ENCODE data around the gene ARL16.

The ARL16 gene

DNA sequence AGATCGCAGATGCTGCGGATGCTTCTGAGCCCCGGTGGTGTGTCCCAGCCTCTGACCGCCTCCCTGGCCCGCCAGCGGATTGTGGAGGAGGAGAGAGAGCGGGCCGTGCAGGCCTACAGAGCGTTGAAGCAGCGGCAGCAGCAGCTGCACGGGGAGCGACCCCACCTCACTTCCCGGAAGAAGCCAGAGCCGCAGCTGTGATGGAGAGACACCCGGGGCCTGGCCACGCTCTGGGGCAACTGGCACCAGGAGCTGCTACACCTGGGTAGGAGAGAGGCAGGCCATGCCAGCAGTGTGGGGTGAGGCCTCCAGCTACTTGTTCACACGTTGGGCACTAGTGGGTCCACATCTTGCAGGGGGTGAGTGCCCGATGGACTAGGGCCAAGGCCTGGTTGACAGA is 11.1 kb downstream of the ARL16 start:
- peaks cover 25% of the 10 kb centered on the region for H3K4me1 Mint-ChIP-seq
- DNase-seq (ENCODE audit: low spot score in 2 of 2) (no peak), ATAC-seq (no peak)
- H3K27ac Mint-ChIP-seq: no peak overlapping the region
- H3K4me3 Mint-ChIP-seq: no peak overlapping the region
- H3K9me3 Mint-ChIP-seq: no peaks in the 10 kb centered on the region
- peaks cover 85% of the 10 kb centered on the region for H3K36me3 Mint-ChIP-seq

GRCh38 chr17:81667754-81668153 is 15.8 kb downstream of the ARL16 start:
- peaks cover 32% of the 10 kb centered on the region for H3K4me1 Mint-ChIP-seq

DNA sequence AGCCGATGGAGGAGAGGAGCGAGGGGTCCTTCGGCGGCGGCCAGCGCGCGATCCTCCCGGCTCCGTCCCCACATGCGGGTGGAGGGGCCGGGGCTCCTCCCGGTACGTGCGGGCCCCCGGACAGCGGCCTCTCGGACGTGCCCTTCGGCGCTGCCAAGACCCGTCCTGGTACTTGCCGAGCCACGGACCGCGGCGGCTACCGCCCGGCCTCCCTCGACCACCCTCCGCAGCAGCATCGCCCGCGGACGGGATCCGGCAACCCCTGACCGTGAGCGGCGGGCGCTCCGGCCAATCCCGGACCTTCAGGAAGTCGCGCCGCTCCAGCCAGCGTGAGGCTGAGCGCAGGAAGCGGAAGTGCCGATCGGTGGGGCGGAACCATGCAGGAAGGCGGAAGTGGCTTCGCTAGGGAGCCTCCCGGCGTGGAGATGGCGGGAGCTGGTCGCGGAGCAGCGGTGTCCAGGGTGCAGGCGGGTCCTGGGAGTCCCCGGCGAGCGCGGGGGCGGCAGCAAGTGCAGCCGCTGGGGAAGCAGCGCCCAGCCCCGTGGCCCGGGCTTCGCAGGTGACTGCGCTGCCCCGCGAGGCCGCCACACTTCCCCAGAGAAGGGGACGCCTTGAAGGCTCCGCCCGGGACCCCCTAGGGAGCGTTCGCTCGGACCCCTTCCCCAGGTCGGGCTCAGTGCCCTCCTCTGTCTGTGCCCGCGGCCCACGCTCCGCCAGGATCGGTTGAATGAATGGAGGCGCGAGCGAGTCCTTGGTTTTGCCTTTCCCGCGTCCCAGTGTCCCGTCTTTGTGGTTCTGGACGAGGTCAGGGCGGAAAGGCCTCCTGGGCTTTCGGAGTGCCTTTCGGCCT is 17.0 kb downstream of the ARL16 start, which contains the start of the genes CCDC137 and OXLD1:
TSS of gene CCDC137 (plus strand) at position 396 of the 850 bp plus-strand sequence. CDS start at position 426, 30 bp downstream.
TSS of gene OXLD1 (minus strand) at position 264 of the 850 bp plus-strand sequence. CDS start at position 236, 28 bp downstream.
- Mint-ChIP-seq H3K4me3 (peak within 1 kb of the TSS; percentile 91), H3K36me3 (peaks cover 74% of the 10 kb centered on the region), H3K9me3 (no peaks in the 10 kb centered on the region), H3K27ac (peak within 1 kb of the TSS; percentile 96), H3K4me1 (peaks cover 32% of the 10 kb centered on the region)
- peak; percentile 95 for ATAC-seq
- peak; percentile 85 to 95 for DNase-seq (ENCODE audit: low spot score in 2 of 2)

More at GRCh38 chr17:81667754-81668153, 15.8 kb downstream of the ARL16 start:
- no peak for DNase-seq (ENCODE audit: low spot score in 2 of 2)
- no peak for ATAC-seq
- peaks cover 86% of the 10 kb centered on the region for H3K36me3 Mint-ChIP-seq
- H3K9me3 Mint-ChIP-seq: no peaks in the 10 kb centered on the region
- H3K27ac Mint-ChIP-seq: peak overlapping the region; percentile 96
- H3K4me3 Mint-ChIP-seq: peak overlapping the region; percentile 91

- peaks cover 32% of the 10 kb centered on the region for H3K4me1 Mint-ChIP-seq
- DNase-seq (ENCODE audit: low spot score in 2 of 2) (no peak), ATAC-seq (peak; percentile 37)
- H3K36me3 Mint-ChIP-seq: peaks cover 69% of the 10 kb centered on the region
- peak overlapping the region; percentile 96 for H3K27ac Mint-ChIP-seq
- H3K9me3 Mint-ChIP-seq: no peaks in the 10 kb centered on the region
- peak overlapping the region; percentile 91 for H3K4me3 Mint-ChIP-seq
Measured at GRCh38 chr17:81666092-81666341, 17.6 kb downstream of the ARL16 start.

DNA sequence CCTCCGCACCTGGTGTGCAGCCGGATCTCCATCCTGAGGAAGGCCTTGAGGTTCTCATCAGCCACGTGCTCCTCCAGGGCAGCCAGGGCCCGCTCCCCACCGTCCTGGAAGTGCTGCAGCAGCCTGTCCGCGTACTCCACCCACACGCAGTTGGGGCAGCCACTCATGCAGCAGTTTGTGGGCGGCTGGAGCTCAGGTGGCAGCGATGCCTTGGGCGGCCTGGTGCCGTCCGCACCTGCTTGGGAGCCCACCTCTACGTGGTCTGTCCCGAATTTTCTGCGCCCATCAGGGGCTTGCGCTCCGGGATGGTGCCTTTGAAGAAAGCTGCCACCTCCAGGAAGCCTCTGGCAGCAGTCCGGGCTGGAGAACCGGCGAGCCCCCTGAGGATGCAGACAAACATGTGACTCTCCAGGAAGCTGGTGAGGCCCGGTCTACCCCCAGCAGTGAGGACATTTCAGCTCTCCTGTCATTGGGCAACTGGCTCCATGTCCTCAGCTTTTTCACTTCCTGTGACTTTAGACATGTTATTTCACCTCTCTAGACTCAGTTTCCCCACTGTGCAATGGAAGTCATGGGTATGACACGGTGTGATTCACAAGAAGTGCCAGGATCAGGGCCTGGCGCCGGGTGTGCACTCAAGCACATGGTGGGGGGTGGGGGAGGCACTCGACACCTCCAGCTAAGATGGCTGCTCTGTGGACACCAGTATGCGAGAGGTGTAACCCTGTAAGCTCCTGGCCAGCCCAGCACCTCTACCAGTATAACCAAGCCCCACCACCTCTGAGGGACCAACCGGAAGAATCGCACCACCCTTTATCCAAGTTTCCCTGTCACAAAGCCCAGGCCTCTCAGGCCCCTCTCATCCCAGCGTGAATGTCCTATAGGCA is 18.1 kb downstream of the ARL16 start:
- peak; percentile 56 for ATAC-seq
- H3K9me3 Mint-ChIP-seq: no peaks in the 10 kb centered on the region
- peaks cover 63% of the 10 kb centered on the region for H3K36me3 Mint-ChIP-seq
- DNase-seq (ENCODE audit: low spot score in 2 of 2): peak; percentile 30 to 76
- peak overlapping the region; percentile 91 for H3K4me3 Mint-ChIP-seq
- peak overlapping the region; percentile 96 for H3K27ac Mint-ChIP-seq
- H3K4me1 Mint-ChIP-seq: peaks cover 32% of the 10 kb centered on the region

GRCh38 chr17:81664051-81664470 is 19.5 kb downstream of the ARL16 start:
- Mint-ChIP-seq H3K36me3 (peaks cover 49% of the 10 kb centered on the region), H3K4me1 (peaks cover 28% of the 10 kb centered on the region), H3K9me3 (no peaks in the 10 kb centered on the region), H3K27ac (peak overlapping the region; percentile 17), H3K4me3 (peak overlapping the region; percentile 91)
- ATAC-seq: no peak
- no peak for DNase-seq (ENCODE audit: low spot score in 2 of 2)

DNA sequence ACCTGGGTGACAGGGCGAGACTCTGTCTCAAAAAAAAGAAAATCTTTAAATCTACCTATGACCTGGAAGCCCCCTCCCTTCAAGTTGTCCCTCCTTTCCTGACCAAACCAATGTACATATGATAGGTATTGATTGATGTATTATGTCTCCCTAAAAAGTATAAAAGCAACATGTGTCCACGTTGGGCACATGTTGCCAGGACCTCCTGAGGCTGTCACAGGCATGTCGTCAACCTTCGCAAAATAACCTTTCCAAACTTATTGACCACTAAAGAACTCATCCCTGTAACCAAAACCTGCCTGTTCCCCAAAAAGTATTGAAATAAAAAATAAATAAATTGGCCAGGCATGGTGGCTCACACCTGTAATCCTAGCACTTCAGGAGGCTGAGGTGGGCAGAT is 21.6 kb downstream of the ARL16 start:
- no peak for ATAC-seq
- no peaks in the 10 kb centered on the region for H3K9me3 Mint-ChIP-seq
- H3K4me1 Mint-ChIP-seq: peaks cover 15% of the 10 kb centered on the region
- H3K36me3 Mint-ChIP-seq: peaks cover 29% of the 10 kb centered on the region
- H3K27ac Mint-ChIP-seq: no peak overlapping the region
- H3K4me3 Mint-ChIP-seq: no peak overlapping the region
- DNase-seq (ENCODE audit: low spot score in 2 of 2): no peak

DNA sequence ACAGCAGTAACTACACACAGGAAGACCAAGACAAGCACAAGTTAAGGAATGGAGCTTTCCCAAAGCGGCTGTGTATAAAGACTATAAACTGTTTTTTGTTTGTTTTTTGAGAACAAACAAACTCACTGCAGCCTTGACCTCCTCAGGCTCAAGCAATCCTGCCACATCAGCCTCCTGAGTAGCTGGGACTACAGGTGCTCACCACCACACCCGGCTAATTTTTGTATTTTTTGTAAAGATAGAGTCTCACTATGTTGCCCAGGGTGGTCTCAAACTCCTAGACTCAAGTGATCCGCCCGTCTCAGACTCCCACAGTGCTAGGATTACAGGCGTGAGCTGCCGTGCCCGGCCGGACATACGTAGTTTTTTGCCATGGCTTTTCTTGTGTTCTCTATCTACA is 23.2 kb downstream of the ARL16 start:
- H3K4me3 Mint-ChIP-seq: no peak overlapping the region
- peaks cover 7% of the 10 kb centered on the region for H3K4me1 Mint-ChIP-seq
- no peaks in the 10 kb centered on the region for H3K9me3 Mint-ChIP-seq
- no peak for ATAC-seq
- peaks cover 16% of the 10 kb centered on the region for H3K36me3 Mint-ChIP-seq
- no peak for DNase-seq (ENCODE audit: low spot score in 2 of 2)
- no peak overlapping the region for H3K27ac Mint-ChIP-seq

- Mint-ChIP-seq H3K9me3 (no peaks in the 10 kb centered on the region), H3K36me3 (peaks cover 6% of the 10 kb centered on the region), H3K27ac (no peak overlapping the region), H3K4me1 (peaks cover 2% of the 10 kb centered on the region), H3K4me3 (no peak overlapping the region)
- no peak for DNase-seq (ENCODE audit: low spot score in 2 of 2)
- ATAC-seq: no peak
Measured at GRCh38 chr17:81659038-81659437, 24.6 kb downstream of the ARL16 start.

DNA sequence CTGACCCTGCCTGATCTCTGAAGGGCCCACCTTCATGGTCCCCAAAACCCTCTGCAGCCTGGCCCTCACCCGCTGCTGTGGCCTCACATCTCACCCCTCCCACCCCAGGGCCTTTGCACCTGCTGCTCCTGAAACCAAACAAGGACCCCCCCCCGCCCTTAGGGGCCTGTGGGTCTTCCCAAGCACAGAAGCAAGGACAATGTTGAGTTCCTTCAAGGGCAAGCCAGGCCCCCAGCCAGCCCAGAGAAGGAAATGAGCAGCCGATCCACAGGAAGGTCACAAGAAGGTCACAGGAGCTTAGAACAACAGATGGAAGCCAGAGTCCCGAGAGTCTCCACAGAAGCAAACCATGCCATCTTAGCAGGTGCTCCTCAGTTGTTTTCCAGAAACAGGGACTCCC is 26.8 kb downstream of the ARL16 start:
- peaks cover 12% of the 10 kb centered on the region for H3K4me1 Mint-ChIP-seq
- H3K9me3 Mint-ChIP-seq: no peaks in the 10 kb centered on the region
- H3K27ac Mint-ChIP-seq: no peak overlapping the region
- H3K4me3 Mint-ChIP-seq: no peak overlapping the region
- H3K36me3 Mint-ChIP-seq: peaks cover 6% of the 10 kb centered on the region
- no peak for ATAC-seq
- DNase-seq (ENCODE audit: low spot score in 2 of 2): no peak

GRCh38 chr17:81656118-81656743 is 27.4 kb downstream of the ARL16 start, which contains the start of gene PDE6G:
Gene PDE6G, minus strand, starts transcription at chr17:81656542. Its CDS starts 3,237 bp downstream, at chr17:81653305.
- Mint-ChIP-seq H3K36me3 (peaks cover 6% of the 10 kb centered on the region), H3K9me3 (no peaks in the 10 kb centered on the region), H3K27ac (no peak within 1 kb of the TSS), H3K4me3 (no peak within 1 kb of the TSS), H3K4me1 (peaks cover 12% of the 10 kb centered on the region)
- DNase-seq (ENCODE audit: low spot score in 2 of 2): no peak
- no peak for ATAC-seq

- H3K9me3 Mint-ChIP-seq: no peaks in the 10 kb centered on the region
- H3K27ac Mint-ChIP-seq: no peak overlapping the region
- no peak overlapping the region for H3K4me3 Mint-ChIP-seq
- no peak for ATAC-seq
- peaks cover 6% of the 10 kb centered on the region for H3K36me3 Mint-ChIP-seq
- H3K4me1 Mint-ChIP-seq: peaks cover 12% of the 10 kb centered on the region
- DNase-seq (ENCODE audit: low spot score in 2 of 2): no peak
Measured at GRCh38 chr17:81655378-81656117, 28.0 kb downstream of the ARL16 start.

DNA sequence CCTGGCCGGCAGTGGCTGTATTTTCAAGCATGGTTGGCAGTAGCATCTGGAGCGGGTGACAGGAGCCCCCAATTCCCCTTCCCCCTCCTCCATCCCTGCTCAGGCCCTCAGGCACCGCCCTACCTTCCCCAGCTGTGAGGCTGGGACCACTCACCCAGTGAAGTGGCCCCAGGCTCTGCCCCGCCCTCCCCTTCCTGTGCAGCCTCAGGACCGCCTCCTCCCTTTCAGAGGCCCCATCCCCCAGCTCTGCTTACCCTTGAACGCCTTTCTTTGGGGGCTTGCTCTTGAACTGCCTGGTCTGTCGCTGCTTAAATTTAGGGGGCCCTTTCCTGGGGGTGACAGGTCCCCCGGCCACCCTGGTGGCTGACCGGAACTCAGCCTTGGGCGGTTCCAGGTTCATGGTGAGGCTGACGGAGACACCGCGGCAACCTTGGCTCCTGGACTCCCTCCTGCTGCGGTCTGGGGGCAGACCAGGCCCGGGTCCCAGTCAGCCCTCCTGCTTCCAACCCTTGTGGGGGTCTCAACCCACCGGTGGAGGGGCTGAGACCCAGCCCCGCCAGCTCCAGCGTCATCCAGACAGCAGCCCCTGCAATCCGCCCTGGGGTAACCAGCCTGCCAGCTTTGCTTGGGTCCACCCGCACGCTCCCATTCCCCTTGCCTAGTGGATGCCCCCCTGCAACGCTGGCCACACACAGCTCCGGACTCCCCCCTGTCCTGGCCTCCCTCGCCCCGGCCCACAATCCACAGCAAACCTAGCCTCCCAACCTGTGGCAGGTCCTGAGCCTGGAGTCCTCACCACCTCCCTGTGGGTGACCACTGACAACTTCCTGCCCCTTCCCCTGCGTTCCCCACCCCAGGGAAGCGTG is 30.5 kb downstream of the ARL16 start:
- no peaks in the 10 kb centered on the region for H3K9me3 Mint-ChIP-seq
- no peak for DNase-seq (ENCODE audit: low spot score in 2 of 2)
- peaks cover 6% of the 10 kb centered on the region for H3K36me3 Mint-ChIP-seq
- ATAC-seq: peak; percentile 46
- peak overlapping the region; percentile 83 for H3K27ac Mint-ChIP-seq
- H3K4me3 Mint-ChIP-seq: peak overlapping the region; percentile 61
- peaks cover 12% of the 10 kb centered on the region for H3K4me1 Mint-ChIP-seq

DNA sequence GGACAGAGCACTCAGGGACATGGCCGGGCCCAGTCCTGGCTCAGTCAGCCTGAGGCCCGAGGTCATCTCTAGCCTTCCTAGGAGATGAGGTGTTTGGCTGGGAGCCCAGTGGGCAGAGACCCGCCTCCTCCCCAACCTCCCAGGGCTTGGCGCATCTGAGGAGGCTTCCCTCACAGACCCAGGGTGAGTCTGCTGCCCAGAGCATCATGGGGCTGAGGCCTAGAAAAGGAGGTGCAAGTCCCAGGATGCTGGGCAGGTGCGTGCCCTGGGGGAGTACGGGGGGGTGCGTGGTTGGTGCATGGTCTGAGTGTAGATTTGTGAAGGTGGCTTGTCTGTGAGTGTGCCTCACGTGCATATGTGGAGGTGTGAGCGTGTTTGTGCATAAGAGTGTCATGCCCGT is 31.9 kb downstream of the ARL16 start:
- H3K4me1 Mint-ChIP-seq: peaks cover 12% of the 10 kb centered on the region
- H3K27ac Mint-ChIP-seq: no peak overlapping the region
- peaks cover 6% of the 10 kb centered on the region for H3K36me3 Mint-ChIP-seq

More for the DNA sequence above, 31.9 kb downstream of the ARL16 start:
- no peak overlapping the region for H3K4me3 Mint-ChIP-seq
- DNase-seq (ENCODE audit: low spot score in 2 of 2) (no peak), ATAC-seq (no peak)
- H3K9me3 Mint-ChIP-seq: no peaks in the 10 kb centered on the region

All from stimulated activated effector memory CD8-positive, alpha-beta T cell treated with anti-CD3 and anti-CD28 coated beads, Interleukin-12 subunit alpha, Interleukin-12 subunit beta, amount 100 ng/mL, for 72 hours (primary cell).